Fibroblast of upper back skin (primary cell): ENCODE measurements around the gene NRIP1.

Experiments used
- DNase-seq: peaks from one replicate; pipeline ENCODE4 v3.0.0-alpha.2; 2013

Gene NRIP1

DNA sequence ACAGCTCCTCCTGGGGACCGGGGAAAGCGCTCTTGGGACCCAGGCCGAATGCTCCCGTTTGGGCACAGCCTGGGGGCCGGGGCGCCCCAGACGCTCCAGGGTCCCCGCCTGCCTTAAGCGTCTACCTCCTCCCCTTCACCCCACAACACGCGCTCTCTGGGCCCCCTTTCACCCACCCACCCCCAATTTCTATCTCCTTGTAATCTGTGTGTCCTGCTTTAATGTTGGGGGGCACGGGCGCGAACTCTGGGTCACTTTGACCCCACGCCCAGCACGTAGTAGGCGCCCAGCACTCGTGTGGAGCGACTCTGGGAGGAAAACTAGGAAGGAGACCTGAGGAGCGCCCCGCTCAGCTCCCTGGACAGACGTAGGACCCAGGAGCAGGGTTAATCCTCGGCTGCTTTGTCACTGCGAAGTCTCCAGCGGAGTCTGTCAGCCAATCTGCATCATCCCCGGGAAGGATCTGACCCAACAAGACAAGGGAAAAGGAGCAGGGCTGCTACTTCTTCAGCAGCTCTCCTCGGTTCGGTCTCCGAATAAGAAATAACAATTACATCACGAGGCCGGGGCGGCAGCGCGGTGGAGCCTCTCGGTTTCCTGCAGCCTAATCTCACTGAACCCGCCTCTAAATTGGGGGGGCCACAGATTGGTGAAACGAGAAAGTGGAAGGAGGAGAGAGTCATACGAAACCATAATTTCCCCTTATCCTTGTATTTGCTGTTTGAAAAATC lies 757 bp upstream of the NRIP1 start:
- peak; percentile 77 for DNase-seq

DNA sequence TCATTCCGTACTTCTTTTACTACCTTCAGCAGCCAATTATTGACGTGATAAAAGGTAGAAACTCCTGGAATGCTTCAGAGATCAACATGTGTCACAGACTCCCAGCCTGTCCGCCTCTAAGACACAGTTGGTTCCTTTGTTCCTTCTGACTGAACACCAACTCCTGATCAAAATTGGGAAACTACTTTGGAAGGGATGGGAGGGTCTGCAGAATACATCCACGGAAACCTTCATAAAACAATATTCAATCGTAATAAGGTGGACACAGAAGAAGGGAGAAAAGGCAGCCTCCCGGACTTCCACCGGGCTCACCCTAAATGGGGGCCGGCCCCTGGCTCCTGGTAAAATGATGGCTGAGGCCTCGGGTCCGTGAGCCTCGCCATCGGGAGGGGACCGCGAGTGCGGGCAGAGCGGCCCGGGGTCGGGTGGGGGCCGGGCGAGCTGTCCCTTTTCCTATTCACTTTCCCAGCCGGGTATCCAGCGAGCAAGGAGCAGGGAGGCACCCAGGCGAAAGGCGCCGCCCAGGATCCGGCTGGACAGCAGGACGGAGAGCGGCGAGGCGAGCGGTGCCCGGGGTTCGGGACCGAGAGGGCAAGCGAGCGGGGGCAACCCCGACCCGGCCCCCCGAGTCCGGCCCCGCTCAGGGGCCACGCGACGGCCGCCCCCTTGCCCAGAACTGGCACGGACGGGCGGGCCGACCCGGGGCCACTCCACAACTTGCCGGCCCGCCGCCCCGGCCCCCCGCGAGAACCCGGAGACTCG lies 805 bp downstream of the NRIP1 start:
- peak; percentile 31 for DNase-seq

DNA sequence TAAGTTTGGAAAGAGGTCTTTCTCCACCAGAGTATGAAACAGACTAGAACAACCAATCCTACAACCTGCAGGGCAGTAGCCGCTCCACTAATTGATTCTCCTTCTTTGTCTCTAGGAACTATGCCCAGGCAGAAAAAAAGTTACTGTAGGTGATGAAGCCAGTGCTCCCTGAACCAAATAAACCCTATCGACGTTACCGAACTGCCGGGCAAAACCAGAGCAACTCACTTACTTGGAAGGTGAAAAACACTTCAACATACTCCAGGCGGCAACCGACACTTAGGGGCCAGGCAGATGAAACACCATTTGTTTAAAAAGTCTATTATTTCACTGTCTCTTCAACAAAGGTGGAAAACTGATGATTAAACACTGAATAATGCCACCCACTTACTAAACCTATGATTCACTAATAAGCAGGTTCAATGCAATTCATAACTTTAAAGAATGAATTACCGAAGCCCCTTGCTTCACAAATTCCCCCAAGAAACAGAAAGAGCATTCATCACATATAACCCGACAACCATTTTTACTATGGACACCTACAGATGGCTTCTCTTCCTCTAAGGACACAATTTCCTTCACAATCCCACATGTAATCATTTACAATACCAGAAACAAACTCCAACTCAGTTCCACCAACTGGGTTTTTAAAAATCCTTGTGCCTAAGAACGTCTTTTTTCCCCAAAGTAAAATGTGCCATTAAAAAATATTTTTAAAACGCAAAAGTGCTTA lies 1.6 kb downstream of the NRIP1 start:
- DNase-seq: peak; percentile 21

DNA sequence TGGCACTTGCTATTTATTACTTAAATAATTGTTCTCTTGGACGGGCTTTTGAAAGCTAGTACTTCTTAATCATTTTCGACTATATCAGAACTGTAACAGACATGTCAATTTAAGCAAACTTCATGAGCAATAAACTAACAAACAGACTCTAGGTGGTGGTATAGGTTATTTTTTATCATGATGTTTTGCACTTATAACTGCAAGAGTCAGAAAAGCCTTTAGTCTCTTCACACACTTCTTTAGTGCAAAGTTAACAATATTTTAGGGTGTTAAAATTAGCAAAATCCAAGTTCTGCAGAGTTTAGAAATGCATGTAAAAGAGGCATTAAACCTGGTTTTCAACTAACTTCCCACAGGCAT lies 2.2 kb downstream of the NRIP1 start:
- DNase-seq: peak; percentile 19

DNA sequence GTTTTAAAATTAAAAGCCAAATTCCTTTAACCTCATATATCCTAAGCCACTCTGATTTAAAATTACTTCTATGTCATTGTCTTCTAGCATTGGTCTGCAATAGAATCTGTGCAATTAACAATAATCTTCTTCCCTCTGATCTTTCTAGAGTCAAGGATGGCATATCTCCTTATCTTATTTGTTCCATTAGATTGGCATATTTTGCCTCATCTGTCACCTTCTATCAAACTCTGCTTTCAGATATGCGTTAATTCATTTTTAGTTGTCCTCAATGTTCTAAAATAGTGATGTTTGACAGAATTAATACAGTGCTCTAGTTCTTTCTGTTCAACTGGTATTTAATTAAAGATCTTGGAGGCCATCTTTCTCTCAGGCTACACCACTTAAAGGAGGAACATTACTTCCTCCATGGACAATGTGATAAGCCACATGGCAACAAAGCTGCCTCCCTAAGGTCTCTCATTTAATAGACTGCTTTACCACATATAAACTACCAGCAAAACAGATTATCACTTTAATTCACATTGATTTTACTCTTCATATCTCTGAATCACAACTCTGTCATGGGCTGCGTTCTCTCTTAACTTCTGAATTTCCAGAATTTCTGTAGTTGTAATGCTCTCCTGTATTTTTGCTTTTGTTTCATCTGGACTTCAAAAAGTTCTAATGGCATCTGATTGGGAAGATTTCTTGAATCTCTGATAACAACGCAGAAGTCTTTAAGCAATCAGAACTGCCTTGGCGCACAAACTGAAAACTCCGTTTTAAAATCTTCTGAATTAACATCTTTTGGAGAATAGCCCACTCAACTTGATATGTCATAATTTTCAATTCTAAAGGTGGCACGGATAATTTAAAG lies 2.8 kb downstream of the NRIP1 start:
- DNase-seq: no peak

DNA sequence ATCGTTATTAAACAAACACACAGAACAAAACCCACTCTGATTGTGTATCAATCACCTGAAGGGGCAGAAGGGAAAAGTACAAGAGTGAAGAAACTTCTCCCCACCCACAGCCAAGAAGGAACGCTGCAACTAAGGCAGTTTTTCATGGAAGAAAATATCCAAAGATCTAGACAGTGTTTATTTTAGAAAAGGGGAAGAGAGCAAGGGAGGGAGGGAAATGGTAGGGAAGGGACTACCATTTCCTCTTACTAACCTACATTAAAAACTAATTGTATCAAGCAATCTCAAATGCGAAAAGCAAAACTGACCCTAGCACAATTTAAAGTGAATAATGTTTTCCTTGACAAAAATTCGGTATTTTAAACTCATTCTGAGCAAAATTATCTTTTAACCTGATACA lies 3.5 kb downstream of the NRIP1 start:
- no peak for DNase-seq

DNA sequence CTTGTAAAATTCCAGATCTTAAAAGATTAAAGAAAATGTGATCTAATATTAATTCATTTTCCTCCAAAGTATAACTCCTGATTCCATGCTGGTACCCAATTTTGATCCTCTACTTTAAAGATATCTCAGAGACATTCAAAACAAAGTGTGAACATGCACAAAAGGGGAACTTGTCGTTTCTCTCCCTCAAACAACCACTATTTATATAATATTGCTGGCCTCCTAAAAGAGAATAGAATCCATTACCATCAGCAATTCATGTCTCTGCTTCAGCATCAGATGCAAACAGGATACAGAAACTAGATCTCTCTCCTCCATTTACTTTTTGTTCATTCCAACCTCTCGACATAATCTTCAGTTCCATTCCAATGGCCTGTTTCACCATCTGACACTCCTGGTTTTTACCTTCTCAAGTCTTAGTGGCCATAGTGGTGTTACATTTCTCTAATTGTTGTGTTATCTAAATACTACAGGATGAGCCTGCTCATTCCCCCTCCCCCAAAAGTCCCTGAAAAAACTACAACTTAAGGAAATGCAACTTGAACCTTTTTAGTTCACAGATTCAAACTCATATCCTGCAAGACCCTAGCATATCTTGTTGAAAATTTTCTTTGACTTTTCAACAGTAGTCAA lies 4.1 kb downstream of the NRIP1 start:
- peak; percentile 57 for DNase-seq

DNA sequence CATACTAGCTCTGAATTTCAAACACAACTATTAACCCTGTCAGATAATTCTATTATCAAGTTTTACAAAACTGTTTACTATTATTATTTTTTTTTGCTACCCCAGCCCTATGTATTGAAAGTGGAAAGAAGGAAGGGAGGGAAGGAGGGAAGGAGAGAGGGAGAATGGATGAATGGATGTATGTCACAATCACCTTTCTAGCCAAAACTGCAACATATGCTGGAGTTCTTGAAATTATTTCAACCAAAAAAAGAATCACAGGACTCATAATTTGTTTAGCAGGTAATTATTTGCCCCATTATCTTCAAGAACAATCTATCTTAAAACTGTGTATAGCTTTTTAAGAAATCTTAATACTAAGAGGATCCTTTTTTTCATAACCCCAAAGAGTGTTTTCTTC lies 5.4 kb downstream of the NRIP1 start:
- no peak for DNase-seq

DNA sequence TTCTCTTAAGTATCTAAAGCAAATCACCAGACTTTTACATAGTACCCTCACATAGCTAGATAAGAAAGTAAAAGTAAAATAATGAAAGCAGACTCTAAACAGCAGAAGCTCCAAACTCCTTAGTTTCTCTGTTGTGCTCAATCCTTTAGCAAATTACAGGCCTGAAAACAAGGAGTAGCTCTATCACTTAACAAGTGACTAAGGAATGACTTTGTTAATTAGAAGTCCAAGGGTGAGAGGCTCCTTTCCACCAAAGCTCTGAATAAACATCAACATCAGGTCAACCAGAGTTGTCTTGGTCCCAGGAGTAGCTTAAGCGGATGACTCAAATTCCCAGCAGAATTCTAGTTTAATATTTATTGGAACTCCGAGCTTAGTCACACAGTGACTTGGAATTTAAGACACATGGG lies 5.9 kb downstream of the NRIP1 start:
- peak; percentile 60 for DNase-seq

DNA sequence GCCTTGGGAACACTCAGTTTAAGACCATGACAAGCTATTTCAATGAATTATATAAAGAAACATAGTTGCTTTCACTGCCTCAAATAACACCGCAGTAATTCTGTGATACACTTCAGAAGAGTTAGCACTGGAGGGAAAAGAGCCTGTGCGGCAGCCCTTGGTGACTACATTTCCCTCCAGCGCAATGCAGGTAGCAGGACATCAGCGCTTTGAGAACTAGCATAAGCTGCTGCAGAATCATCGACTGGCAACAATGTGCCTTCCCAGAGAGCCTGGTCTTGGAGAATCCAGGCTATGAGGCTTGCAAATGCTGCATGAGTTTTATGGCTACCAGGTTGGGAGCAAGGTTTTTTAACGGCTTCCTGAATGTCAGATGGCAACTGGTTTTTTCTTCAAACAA lies 7.5 kb downstream of the NRIP1 start:
- no peak for DNase-seq

DNA sequence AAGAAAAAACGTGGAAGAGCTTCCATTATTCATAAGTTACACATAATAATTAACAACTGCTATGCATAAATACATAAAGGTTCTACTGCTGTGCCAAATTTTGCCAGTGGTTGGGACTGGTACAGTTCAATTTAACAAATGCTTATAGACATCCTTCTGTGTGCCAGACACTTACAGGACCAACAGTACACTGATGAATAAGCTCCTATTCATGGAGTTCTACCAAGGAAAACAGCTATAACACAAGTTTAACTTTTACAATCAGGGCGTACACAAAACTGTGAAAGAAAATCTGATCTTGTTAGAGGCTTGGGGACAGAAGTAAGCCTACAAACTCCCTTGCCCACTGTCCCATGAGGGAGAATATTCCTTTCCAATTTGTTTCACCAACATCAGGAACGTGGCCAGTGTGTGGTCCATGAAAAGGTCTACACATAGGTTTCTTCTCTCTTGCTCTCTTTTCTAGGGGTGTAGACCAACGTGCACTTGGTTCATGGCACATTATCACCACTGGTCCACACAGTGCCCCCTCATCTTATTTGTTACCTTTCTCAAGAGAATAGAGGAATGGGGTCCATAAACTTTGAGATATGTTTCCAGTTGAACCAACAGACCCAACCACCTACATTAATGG lies 10.1 kb downstream of the NRIP1 start:
- no peak for DNase-seq

DNA sequence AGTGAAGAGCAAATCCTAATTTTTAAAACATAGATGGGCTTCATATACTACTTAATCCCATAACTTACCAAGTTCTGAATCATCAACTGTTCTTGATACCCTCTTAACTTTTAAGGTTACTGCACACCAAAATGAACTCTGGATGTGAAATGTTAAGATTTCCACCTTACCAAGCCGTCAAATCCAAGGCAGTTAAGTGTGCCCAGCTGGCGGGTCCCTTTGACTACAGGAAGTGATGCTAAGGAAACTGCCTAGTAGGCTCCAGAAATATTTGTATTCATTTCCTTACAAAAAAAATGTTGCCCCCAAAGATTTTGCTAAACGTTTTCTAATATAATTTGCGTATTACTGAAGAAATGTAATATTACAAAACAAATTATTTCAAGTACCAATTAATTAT lies 10.7 kb downstream of the NRIP1 start:
- no peak for DNase-seq

DNA sequence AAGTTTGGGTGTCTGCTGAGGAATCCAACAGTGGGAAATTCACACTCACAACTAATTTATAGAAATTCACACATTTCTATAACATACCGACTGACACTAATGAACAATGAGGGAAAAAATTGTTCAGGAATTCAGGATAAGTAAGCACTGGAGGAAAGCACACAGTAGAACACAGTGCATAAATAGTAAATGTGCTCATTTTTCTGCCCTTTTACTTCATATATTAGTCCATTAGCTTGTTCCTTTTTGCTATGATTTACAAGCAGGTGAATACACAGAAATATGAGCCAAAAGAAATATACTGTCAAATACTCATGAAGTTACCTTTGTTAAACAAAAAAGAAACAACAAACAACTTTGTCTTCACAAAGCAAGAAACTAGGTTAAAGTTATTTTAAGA lies 11.3 kb downstream of the NRIP1 start:
- DNase-seq: no peak

DNA sequence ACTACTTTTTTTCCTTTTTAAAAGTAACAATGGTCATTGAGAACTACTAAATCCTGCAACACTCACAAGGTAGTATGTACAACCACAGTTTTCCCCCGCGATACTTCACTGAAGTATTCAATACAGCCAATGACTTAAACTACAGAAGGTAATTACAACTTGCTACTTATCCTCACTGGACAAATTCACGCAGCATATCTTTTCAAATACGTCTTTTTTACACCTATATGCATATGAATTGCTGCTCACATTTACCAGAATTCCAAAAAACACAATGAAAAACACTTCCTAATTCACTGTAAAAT lies 12.4 kb downstream of the NRIP1 start:
- no peak for DNase-seq

DNA sequence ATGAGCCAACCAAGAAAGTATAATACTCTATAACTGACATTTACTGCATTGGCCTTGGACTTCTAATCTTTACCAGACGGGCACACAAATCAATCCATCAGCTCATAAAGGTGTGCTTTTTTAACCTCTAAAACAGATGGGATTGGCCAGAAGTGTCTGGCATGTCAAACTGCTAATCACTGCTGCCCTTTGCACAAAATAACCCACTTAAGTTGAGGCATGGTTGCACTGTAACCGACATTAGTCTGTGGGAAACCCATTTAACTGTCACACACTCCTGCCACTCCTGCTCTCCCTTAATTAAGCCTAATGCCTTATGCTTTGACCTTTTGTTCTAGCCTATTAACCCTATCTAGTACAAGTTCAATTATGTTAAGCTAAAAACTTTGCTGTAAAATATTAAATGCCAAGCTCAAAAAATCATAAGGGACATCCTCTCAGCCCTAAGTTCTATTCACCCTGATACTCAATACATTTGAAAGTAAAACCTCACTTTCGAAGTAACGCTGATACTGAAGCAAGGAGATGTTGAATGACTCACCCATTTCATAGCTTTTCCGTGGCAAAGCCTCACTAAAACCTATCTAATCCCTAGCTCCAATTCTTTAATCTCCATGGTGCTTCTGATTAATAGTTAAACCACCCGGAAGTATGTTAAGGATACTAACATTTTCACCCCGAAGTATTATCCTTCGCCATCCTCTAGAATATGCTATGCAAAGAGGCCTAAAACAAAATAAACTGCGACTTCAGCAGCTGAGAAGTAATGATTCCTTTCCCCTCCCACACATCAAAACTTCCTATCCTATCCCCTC lies 12.9 kb downstream of the NRIP1 start:
- DNase-seq: peak; percentile 32

DNA sequence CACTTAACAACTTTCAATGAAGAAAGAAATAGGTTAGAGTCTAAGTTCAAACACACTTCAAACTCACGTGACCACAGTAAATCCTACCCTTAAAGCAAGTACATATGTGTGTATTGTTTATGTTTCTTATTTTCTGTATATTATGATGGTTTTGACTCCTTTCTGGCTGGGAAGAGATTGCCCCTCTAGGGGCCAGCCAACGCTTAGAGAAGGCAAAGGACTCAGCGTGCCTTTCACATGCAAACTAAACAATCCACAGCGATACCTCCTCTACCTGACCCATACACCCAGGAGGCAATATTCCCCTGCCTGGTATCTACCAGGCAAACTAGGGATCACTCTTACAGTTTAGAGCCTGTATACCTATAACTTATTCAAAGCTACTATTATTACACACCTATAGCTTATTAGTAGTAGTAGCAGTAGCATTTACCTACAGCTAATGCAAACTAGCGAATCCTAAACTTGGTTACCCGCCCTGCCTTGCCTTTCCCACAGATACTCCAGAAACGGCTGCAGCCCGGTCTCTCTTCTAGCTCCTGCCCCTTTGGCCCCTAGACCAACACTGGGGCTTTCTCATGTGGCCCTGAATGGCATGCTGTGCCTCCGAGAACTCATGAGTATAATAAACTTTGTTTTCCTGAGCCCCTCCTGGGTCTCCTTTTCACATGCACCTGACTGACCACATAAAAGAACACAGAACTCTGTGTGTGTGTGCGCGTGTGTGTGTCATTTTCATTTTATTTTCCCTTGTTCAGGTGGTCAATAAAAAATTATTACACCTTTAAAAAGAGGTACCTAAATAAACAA lies 14.0 kb downstream of the NRIP1 start:
- DNase-seq: no peak

DNA sequence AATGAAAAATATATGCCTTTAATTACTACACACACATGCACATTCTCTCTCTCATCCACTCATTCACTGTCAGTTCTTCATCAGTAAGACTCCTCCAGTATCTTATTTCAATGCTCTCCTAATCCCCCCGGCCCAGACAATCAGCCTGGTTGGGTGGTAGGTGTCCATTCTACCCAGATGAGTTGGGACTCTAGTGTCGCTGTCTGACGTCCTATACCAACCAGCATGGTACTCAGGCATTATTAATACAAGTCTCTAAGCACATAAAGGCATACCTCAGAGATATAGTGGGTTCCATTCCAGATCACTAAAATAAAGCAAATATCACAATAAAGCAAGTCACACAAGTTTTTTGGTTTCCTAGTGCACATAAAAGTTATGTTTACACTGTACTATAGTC lies 19.8 kb downstream of the NRIP1 start:
- no peak for DNase-seq

DNA sequence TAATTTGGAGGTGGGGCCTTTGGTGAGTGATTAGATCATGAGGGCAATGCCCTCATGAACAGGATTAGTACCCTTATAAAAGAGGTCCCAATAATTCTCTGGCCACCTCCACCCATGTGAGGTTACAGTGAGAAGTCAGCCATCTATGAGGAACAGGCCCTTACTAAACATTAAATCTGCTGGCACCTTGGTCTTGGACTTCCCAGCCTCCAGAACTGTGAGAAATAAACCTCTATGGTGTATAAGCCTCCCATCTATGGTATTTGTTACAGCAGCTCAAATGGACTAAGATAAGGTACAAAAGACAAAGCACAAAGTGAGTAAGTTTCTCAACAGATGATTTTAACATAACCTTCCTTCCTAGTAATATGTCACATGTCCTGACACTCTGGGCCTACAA lies 22.3 kb downstream of the NRIP1 start:
- DNase-seq: no peak

DNA sequence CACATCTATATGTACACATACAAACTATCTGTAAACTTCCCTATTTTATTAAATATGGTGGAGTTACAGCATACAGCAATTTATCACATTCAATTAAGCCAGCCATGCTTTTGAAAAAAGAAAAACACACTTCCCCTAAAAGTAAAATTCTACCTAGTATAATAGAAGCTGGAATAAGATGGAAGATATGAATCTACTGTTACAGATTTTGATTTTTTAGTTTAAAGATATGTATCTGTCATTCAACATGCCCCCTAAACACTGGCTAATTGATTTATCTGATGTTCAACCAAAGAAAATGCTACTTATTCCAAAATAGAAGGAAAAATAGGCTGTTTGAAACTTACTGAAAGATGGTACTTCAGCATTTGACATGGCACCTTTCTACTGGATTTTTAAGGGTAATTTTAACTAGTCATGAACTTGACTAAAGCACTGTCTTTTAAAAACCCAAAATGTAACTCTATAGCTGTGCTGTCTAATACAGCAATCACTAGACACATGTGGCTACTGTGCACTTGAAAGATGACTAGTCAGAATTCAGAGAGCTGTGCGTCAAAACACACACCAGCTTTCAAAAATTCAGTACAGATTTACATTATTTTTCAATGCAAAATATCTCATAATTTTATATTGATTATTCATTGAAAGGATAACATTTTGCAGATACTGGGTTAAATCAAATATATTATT lies 25.0 kb downstream of the NRIP1 start:
- no peak for DNase-seq

DNA sequence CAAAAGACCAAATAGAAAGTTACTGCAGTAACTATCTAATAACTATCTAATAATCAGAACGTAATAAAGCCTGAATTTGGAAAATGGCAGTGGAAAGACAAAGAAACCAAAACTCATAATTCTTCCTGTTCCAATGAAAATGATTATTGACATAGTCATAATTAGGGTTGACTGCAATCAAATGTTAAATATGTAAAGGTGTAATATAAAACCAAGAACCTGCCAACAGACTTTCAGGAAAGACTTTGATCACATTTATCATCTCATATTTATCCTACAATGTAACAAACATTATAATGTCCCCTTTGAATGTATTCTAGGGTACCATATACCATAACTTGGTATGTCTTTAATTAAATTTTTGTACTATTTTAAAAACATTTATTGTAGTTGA lies 26.9 kb downstream of the NRIP1 start:
- DNase-seq: no peak
